Right ventricle myocardium superior (tissue), 1 donor: ENCODE results near the gene MT4. TPM values are rescaled to one million over a fixed set of nuclear protein-coding genes. Genes with fewer than 3 reads are reported as not detected.

ENCODE experiments used
- ATAC-seq: fragments of 200-7000 bp; cut with Tn5 transposase; one replicate; pipeline ENCODE4 v1.9.1; 2020; ENCODE audit warnings: mild to moderate bottlenecking; ENCODE audit not compliant: poor library complexity
- DNase-seq: peaks from one replicate; pipeline ENCODE4 v3.0.0-alpha.2; 2020
- intact Hi-C: fragments of 100-400 bp; cut with DNase I; formaldehyde crosslinking; loops from one replicate; pipeline ENCODE4 v1.11.2; 2022
- long read RNA-seq: library from polyadenylated mRNA; unstranded; transcript quantifications from one replicate; pipeline ENCODE4 v2.0.0, GENCODE V29; 2021
- total RNA-seq: library from RNA; stranded (reverse); fragmentation: NEBNext Ultra II Directional; extraction: Animal tissue kit (Norgen Biotek cat#: 25700); gene quantifications from one replicate; pipeline ENCODE4 v1.2.1, GENCODE V29; 2021
- donor health status: DM: no; HTN: yes; CAD: no; lungs with severe emphysema.

The MT4 gene
- not detected for total RNA-seq
- long read RNA-seq = 0 reads

- intact Hi-C loops = no loop called here
- no peak for ATAC-seq
- no peak for DNase-seq
Measured at GRCh38 chr16:56564793-56565477, at the start of gene MT4. Gene MT4, plus strand, starts transcription at chr16:56565073. Its CDS starts 56 bp downstream, at chr16:56565129.

- ATAC-seq (no peak), DNase-seq (no peak)
- intact Hi-C loops = no loop called here
Measured at GRCh38 chr16:56515665-56516064, 49.2 kb upstream of the MT4 start.

- DNase-seq = no peak
- intact Hi-C loops = no loop called here
- ATAC-seq = no peak
Measured at GRCh38 chr16:56517206-56517605, 47.7 kb upstream of the MT4 start.

- no peak for DNase-seq
- ATAC-seq = no peak
- intact Hi-C loops = no loop called here
Measured at GRCh38 chr16:56518425-56518824, 46.4 kb upstream of the MT4 start.

GRCh38 chr16:56519459-56520250, 45.2 kb upstream of the MT4 start, which contains the start of gene BBS2:
Gene BBS2, minus strand, starts transcription at chr16:56520024. Its CDS starts 162 bp downstream, at chr16:56519862.
- ATAC-seq (peak; percentile 99), DNase-seq (peak; percentile 96)
- intact Hi-C loops = loop anchor here (5.0 kb wide), 1 partner anchor 83 kb away; no protein-coding TSS in a partner anchor

GRCh38 chr16:56520251-56520577, 44.7 kb upstream of the MT4 start:
- DNase-seq (no peak), ATAC-seq (no peak)
- intact Hi-C loops = loop anchor here (5.0 kb wide), 1 partner anchor 82 kb away; no protein-coding TSS in a partner anchor

GRCh38 chr16:56525236-56525635, 39.6 kb upstream of the MT4 start:
- intact Hi-C loops = no loop called here
- no peak for DNase-seq
- ATAC-seq = no peak

- intact Hi-C loops = no loop called here
- no peak for ATAC-seq
Measured at GRCh38 chr16:56530872-56531271, 34.0 kb upstream of the MT4 start.

GRCh38 chr16:56532714-56533113, 32.2 kb upstream of the MT4 start:
- intact Hi-C loops = no loop called here
- DNase-seq (no peak), ATAC-seq (no peak)

More at GRCh38 chr16:56530872-56531271, 34.0 kb upstream of the MT4 start:
- DNase-seq = no peak

GRCh38 chr16:56534847-56535383, 30.0 kb upstream of the MT4 start:
- DNase-seq (no peak), ATAC-seq (no peak)
- intact Hi-C loops = no loop called here

GRCh38 chr16:56538331-56538730, 26.5 kb upstream of the MT4 start:
- ATAC-seq = no peak
- intact Hi-C loops = no loop called here
- DNase-seq = no peak

GRCh38 chr16:56539656-56540055, 25.2 kb upstream of the MT4 start:
- ATAC-seq (no peak), DNase-seq (no peak)
- intact Hi-C loops = no loop called here

GRCh38 chr16:56542039-56542438, 22.8 kb upstream of the MT4 start:
- intact Hi-C loops = no loop called here
- ATAC-seq = no peak
- no peak for DNase-seq

- no peak for ATAC-seq
- intact Hi-C loops = no loop called here
Measured at GRCh38 chr16:56547120-56547948, 17.5 kb upstream of the MT4 start.

GRCh38 chr16:56547949-56548567, 16.8 kb upstream of the MT4 start:
- ATAC-seq (no peak), DNase-seq (no peak)
- intact Hi-C loops = no loop called here

More at GRCh38 chr16:56547120-56547948, 17.5 kb upstream of the MT4 start:
- no peak for DNase-seq

- intact Hi-C loops = no loop called here
- no peak for DNase-seq
- no peak for ATAC-seq
Measured at GRCh38 chr16:56549161-56549560, 15.7 kb upstream of the MT4 start.

- DNase-seq = no peak
- intact Hi-C loops = no loop called here
- no peak for ATAC-seq
Measured at GRCh38 chr16:56549744-56550385, 15.0 kb upstream of the MT4 start.
